Cardiac fibroblast (primary cell): ENCODE data around the gene SLC41A1.

Experiments used
- DNase-seq, 2 donors: peaks; one replicate each; pipeline versions ENCODE4 v3.0.0 to v3.0.0-alpha.2; 2010; ENCODE audit warnings: low read depth in 2 of 2
- H3K4me3 ChIP-seq, 2 donors: replicated peaks in 1 of 2; 1 replicate in 1 of 2; 2 replicates in 1 of 2; pipeline ENCODE4 v1.5.1; 2011; ENCODE audit warnings: low read depth in 2 of 2, low read length in 2 of 2, mild to moderate bottlenecking in 2 of 2, moderate library complexity in 1 of 2
- CTCF ChIP-seq: IDR thresholded peaks from one replicate; pipeline ENCODE4 v1.5.1; 2011; ENCODE audit warnings: low read depth, mild to moderate bottlenecking, low read length, inconsistent platforms

The SLC41A1 gene

GRCh38 chr1:205849619-205850355 lies 36.8 kb upstream of the SLC41A1 start, which contains the start of gene PM20D1:
TSS of gene PM20D1 (minus strand) at chr1:205850132. CDS start at chr1:205850072, 60 bp downstream.
- TF ChIP-seq CTCF, result no peak
- peak in 1 of 2 donors; percentile 77 for DNase-seq
- peak within 1 kb of the TSS in 1 of 2 donors; percentile 22 for H3K4me3 ChIP-seq

- no peak for TF ChIP-seq CTCF
- DNase-seq, result no peak
- H3K4me3 ChIP-seq, result no peak overlapping the region
These were observed 30.2 kb upstream of the SLC41A1 start for GRCh38 chr1:205843036-205843859.

DNA sequence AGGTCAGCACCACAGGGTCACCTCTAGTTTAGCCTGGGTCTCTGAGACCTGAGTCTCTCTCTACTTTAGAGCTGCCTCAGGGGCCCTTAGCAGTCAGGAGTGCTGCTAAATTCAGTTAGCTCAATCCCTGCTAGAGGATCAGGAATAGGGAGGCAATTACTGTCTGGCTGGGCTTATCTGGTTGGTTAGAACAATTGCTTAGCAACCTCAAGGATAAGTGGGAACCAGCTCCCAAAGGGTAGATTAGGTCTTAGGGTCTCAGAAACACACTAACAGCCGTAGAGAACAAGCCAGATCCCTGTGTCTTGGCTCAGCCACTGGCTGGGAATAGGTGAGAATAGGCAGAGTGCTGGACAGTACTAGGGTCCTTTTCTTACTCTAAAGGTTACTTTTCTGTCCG lies 29.2 kb upstream of the SLC41A1 start:
- no peak overlapping the region for H3K4me3 ChIP-seq
- no peak for TF ChIP-seq CTCF
- no peak for DNase-seq

- TF ChIP-seq CTCF, result no peak
- H3K4me3 ChIP-seq, result no peak overlapping the region
- DNase-seq, result no peak
These were observed 27.3 kb upstream of the SLC41A1 start for GRCh38 chr1:205840146-205840923.

GRCh38 chr1:205837382-205837970 lies 24.5 kb upstream of the SLC41A1 start:
- no peak for TF ChIP-seq CTCF
- H3K4me3 ChIP-seq, result no peak overlapping the region

DNA sequence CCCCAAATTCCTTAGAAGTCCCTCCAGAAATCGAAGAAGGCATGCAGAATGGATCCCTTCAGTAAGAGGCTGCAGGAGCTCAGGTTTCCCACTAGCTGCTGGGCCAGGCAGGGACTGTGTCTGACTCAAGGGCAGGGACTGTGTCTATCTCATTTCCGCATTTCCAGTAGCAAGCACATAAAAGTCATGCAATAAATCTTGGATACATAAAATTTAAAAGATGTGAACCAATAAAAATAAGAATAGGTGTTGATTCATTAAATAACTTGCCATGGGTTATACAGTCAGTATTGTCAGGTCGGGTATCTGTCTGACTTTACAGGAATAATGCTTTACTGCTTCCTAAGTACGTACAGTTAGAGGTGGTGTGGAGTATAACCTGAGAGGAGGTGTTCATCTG lies 21.8 kb upstream of the SLC41A1 start:
- no peak for TF ChIP-seq CTCF
- no peak for DNase-seq
- no peak overlapping the region for H3K4me3 ChIP-seq

More at GRCh38 chr1:205837382-205837970, 24.5 kb upstream of the SLC41A1 start:
- no peak for DNase-seq
